Astrocyte of the spinal cord (primary cell): ENCODE data around the gene SHMT2.

Source experiments
- DNase-seq: peaks from one replicate; pipeline ENCODE4 v3.0.0; 2011; ENCODE audit warnings: low read depth, low spot score
- H3K4me3 ChIP-seq: 2 replicates; pipeline ENCODE4 v1.5.1; 2011; ENCODE audit warnings: low read depth, mild to moderate bottlenecking, low read length, moderate library complexity
- in situ Hi-C: cut with HindIII; loops from 2 replicates; pipeline ENCODE4 v1.10.0; 2017; ENCODE audit warnings: low sequenced_read_pairs
- TF ChIP-seq, protein P1 (sequence below): IDR thresholded peaks from 2 replicates; pipeline ENCODE4 v1.5.1; 2012; ENCODE audit warnings: low read depth, mild to moderate bottlenecking, low read length, inconsistent platforms

The SHMT2 gene

DNA sequence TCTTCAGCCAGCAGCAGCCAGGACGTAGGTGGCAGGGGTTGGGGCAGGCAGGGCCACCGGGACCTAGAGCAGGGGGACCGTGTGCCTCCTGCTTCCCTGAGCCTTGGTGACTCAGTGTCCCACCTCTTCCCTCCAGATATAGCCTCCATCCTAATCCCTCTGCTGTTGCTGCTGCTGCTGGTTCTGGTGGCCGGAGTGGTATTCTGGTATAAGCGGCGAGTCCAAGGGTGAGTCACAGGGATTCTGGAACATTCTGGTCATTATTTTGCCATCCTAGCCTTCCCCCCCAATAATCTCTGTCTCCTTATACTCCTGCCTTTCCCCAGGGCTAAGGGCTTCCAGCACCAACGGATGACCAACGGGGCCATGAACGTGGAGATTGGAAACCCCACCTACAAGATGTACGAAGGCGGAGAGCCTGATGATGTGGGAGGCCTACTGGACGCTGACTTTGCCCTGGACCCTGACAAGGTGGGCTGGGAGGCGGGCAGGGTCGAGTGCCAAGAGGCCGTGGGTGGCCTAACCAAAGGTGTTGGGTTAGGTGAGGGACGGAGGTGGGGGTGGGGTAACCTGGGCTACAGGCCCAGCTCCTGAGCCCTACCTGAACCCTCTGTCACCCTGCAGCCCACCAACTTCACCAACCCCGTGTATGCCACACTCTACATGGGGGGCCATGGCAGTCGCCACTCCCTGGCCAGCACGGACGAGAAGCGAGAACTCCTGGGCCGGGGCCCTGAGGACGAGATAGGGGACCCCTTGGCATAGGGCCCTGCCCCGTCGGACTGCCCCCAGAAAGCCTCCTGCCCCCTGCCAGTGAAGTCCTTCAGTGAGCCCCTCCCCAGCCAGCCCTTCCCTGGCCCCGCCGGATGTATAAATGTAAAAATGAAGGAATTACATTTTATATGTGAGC, 17.5 kb upstream of the SHMT2 start:
- DNase-seq = no peak
- in situ Hi-C loops = no loop called here
- no peak overlapping the region for H3K4me3 ChIP-seq
- TF ChIP-seq, protein P1, sequence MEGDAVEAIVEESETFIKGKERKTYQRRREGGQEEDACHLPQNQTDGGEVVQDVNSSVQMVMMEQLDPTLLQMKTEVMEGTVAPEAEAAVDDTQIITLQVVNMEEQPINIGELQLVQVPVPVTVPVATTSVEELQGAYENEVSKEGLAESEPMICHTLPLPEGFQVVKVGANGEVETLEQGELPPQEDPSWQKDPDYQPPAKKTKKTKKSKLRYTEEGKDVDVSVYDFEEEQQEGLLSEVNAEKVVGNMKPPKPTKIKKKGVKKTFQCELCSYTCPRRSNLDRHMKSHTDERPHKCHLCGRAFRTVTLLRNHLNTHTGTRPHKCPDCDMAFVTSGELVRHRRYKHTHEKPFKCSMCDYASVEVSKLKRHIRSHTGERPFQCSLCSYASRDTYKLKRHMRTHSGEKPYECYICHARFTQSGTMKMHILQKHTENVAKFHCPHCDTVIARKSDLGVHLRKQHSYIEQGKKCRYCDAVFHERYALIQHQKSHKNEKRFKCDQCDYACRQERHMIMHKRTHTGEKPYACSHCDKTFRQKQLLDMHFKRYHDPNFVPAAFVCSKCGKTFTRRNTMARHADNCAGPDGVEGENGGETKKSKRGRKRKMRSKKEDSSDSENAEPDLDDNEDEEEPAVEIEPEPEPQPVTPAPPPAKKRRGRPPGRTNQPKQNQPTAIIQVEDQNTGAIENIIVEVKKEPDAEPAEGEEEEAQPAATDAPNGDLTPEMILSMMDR = no peak

DNA sequence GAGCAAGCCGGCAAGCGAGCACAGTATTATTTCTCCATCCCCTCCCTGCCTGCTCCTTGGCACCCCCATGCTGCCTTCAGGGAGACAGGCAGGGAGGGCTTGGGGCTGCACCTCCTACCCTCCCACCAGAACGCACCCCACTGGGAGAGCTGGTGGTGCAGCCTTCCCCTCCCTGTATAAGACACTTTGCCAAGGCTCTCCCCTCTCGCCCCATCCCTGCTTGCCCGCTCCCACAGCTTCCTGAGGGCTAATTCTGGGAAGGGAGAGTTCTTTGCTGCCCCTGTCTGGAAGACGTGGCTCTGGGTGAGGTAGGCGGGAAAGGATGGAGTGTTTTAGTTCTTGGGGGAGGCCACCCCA, 16.8 kb upstream of the SHMT2 start:
- no peak for DNase-seq
- TF ChIP-seq, protein P1 = no peak
- no peak overlapping the region for H3K4me3 ChIP-seq
- in situ Hi-C loops = no loop called here

DNA sequence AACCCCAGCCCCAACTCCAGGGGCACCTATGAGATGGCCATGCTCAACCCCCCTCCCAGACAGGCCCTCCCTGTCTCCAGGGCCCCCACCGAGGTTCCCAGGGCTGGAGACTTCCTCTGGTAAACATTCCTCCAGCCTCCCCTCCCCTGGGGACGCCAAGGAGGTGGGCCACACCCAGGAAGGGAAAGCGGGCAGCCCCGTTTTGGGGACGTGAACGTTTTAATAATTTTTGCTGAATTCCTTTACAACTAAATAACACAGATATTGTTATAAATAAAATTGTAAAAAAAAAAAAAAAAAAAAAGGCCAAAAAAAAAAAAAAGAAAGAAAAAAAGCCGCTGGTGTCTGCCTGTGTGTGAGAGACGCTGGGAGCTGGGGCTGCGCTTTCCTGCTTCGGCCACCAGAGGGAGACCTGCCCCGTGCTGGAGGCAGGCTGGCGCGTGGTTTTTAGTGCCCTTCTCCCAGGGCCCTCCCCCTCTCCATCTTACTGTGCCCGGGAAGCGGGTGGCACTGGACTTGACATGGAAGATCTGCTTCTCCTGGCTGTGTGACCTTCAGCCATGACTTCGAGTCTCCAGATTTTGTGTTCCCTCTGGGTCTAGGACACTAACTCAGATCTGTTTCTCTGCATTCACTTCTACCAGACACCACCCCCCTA, 16.3 kb upstream of the SHMT2 start:
- in situ Hi-C loops = no loop called here
- no peak overlapping the region for H3K4me3 ChIP-seq
- TF ChIP-seq, protein P1 = peak; percentile 98
- peak; percentile 81 for DNase-seq

DNA sequence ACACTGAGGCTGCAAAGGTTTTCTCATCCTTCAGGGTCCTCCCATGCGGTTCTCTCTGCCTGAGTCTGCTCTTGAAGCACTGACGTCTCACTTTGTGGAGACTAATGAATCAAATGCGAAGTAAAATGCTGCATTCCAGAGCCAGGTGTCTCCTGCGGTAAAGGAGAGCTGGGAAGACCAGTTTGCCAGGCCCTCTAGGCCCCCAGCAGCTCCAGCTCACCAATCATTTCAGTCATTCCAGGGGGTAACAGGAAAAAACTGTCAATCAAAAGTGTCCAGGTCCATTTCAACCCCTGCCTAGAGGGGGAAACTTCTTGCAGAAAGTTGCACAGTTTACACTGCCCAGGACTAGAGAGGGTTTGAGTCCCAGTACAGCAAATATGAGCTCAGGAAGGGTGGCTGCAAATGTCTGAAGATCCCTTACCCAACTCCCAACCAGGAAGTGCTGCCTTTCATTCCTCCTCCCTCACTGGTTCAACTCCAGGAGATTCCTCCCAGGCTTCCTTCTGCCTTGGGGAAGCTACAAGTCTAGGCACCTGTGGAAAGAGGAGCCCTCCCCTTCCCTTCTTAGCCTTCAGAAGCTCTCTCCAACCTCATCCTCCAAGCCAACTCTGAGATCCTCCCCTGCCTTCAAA, 15.6 kb upstream of the SHMT2 start:
- no peak for DNase-seq
- no peak overlapping the region for H3K4me3 ChIP-seq
- TF ChIP-seq, protein P1 = no peak
- in situ Hi-C loops = no loop called here

DNA sequence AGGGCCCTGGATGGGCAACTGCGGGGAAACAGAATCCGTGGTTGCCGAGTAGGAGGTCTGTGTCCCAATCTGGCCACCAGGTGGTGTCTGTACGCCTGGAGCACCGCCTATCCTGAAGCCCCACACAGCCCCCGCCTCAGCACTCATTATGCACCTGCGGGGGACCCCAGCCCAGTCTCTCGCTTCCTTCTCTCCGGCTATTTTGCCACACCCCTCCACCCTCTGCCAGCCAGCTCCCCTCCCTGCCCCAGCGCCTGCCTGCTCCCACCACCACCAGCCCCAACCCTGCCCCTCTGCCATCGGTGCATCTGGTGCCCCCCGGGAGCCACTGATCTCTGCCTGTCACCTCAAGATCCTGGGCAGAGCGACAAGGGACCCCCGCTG, 15.1 kb upstream of the SHMT2 start:
- DNase-seq = peak; percentile 39
- no peak overlapping the region for H3K4me3 ChIP-seq
- TF ChIP-seq, protein P1 = peak; percentile 81
- in situ Hi-C loops = no loop called here

DNA sequence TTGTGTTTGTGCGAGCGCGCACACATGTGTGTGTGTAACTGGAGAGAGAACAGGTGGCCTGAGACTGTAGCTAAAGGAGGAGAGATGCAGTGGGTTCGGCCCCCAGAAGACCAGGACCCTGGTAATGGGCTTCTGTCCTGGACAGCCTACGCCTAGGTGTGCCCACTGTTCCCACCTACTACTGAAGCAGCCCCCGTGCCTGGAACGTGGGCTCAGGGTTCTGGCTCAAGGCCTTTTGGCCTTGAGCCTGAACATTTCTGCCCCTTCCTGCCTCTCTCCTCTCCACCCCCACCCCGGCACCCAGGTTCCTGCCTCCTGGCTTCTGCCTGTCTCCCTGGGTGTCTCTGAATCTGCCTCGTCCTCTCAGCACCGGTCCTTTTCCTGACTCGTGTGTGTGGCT, 14.4 kb upstream of the SHMT2 start:
- in situ Hi-C loops = no loop called here
- no peak for DNase-seq
- TF ChIP-seq, protein P1 = no peak
- H3K4me3 ChIP-seq = no peak overlapping the region
